Activated B cell treated with CpG ODN at 0.5 μM for 24 hours (primary cell): ENCODE data around the gene CABLES1. TPM values are rescaled to one million over a fixed set of nuclear protein-coding genes. Genes with fewer than 3 reads are reported as not detected.

Source experiments
- ATAC-seq: fragments of 200-7000 bp; cut with Tn5 transposase; one replicate; pipeline ENCODE4 v1.10.0; 2021; ENCODE audit warnings: low read depth, mild to moderate bottlenecking, moderate library complexity
- CTCF ChIA-PET: fragments of 350-600 bp; sonication (Branson Sonifier 250); formaldehyde crosslinking; loops from one replicate; lab custom pipeline; 2021; ENCODE audit warnings: antibody characterized with exemption; lab: Charles Lee
- POLR2A ChIA-PET: fragments of 350-600 bp; sonication (Branson Sonifier 250); formaldehyde crosslinking; loops from one replicate; lab custom pipeline; 2021; ENCODE audit warnings: antibody characterized with exemption; lab: Charles Lee
- DNase-seq: peaks from one replicate; pipeline ENCODE4 v3.0.0; 2022
- H3K27ac Mint-ChIP-seq: one replicate; pipeline ENCODE4 v1.8.0; 2020; ENCODE audit warnings: mixed read lengths
- H3K27me3 Mint-ChIP-seq: one replicate; pipeline ENCODE4 v1.8.0; 2021; ENCODE audit warnings: mixed read lengths
- H3K36me3 Mint-ChIP-seq: one replicate; pipeline ENCODE4 v1.8.0; 2021; ENCODE audit warnings: low read depth, mixed read lengths
- H3K4me1 Mint-ChIP-seq: one replicate; pipeline ENCODE4 v1.8.0; 2021; ENCODE audit warnings: mixed read lengths
- H3K4me3 Mint-ChIP-seq: one replicate; pipeline ENCODE4 v1.8.0; 2020; ENCODE audit warnings: mild to moderate bottlenecking, mixed read lengths
- H3K9me3 Mint-ChIP-seq: one replicate; pipeline ENCODE4 v1.8.0; 2020; ENCODE audit warnings: mixed read lengths
- intact Hi-C: fragments of 100-400 bp; cut with micrococcal nuclease; formaldehyde crosslinking; loops from one replicate; pipeline ENCODE4 v1.15.1; 2024
- total RNA-seq: library from RNA; stranded (reverse); gene quantifications from 2 replicates; pipeline ENCODE4 v1.2.3, GENCODE V29; 2022
- TF ChIP-seq, protein P1 (sequence below): fragments of 200-600 bp; IDR thresholded peaks from one replicate; pipeline ENCODE4 v1.8.0; 2022; ENCODE audit warnings: antibody characterized with exemption, mild to moderate bottlenecking

Gene CABLES1
- total RNA-seq, 1 donor from 2014 or later: 32.3 TPM

DNA sequence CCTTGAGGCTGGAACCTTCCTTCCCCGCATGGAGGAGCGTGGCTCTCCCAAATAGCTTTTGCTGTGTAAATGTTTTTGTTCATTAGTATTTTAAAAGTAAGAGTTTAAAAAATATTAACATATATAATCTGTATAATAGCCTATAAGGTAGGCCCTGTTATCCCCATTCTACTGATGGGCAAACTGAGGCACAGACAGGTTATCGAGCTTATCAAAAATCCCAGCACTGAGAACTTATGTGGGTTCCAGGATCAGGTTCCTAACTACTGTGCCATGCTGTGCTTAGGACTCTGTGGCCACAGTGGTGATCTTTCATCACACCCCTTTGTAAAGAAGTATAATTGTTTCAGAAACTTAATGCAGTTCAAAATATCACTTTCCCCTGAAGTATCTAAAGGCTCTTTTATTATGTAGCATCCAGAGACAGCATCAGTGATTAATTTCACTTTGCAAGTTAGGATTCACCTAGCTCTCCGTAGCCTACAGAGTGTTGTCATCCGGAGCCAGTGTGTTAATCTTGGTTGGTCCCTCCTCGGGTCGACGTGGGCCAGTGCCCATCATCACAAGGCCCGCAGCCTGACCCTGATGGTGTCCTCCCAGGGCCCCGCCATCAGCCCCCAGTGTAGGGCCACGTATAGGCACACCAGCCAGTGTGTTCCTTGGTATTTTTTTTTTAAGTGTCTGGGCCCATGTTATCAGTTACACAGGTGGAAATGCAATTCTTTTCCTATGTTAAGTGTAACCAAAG, 28.7 kb downstream of the CABLES1 start:
- CTCF ChIA-PET: interaction anchor here (1.1 kb wide), 1 partner anchor 215 kb away, joined by 3 read pairs; no protein-coding TSS in a partner anchor
- H3K4me1 Mint-ChIP-seq: no peaks in the 10 kb centered on the region

DNA sequence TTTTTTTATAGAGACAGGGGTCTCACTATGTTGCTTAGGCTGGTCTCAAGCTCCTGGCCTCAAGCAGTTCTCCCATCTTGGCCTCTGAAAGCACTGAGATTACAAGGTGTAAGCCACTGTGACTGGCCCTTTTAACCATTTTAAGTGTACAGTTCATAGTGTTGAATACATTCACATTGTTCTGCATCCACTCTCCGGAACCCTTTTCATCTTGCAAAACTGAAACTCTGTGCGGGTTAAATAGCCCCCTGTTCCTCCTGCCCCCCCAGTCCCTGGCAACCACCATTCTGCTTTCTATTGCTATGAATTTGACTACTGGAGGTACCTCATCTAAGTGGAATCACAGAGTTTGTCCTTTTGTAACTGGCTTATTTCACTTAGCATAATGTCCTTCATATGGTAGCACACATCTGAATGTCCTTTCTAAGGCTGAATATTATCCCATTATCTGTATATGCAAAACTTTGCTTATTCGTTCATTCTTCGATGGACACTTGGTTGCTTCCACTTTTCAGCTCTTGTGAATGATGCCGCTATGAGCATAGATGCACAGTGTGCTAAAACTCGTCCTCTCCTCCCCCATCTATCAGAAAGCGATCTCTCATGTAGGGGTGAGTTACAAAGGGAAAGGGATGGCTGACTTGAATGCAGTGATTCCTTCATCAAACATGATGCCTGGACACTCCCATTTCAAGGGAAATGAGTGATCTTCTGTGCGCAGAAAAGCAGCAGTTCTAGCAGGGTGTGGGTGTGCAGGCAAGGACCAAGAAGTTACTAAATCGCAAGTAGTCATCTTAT, 30.2 kb downstream of the CABLES1 start:
- TF ChIP-seq, protein P1, sequence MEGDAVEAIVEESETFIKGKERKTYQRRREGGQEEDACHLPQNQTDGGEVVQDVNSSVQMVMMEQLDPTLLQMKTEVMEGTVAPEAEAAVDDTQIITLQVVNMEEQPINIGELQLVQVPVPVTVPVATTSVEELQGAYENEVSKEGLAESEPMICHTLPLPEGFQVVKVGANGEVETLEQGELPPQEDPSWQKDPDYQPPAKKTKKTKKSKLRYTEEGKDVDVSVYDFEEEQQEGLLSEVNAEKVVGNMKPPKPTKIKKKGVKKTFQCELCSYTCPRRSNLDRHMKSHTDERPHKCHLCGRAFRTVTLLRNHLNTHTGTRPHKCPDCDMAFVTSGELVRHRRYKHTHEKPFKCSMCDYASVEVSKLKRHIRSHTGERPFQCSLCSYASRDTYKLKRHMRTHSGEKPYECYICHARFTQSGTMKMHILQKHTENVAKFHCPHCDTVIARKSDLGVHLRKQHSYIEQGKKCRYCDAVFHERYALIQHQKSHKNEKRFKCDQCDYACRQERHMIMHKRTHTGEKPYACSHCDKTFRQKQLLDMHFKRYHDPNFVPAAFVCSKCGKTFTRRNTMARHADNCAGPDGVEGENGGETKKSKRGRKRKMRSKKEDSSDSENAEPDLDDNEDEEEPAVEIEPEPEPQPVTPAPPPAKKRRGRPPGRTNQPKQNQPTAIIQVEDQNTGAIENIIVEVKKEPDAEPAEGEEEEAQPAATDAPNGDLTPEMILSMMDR: no peak
- no peak for ATAC-seq
- H3K4me3 Mint-ChIP-seq: no peak overlapping the region
- CTCF ChIA-PET: interaction anchor here (1.1 kb wide), 1 partner anchor 214 kb away, joined by 3 read pairs; no protein-coding TSS in a partner anchor
- peaks cover 3% of the 10 kb centered on the region for H3K27me3 Mint-ChIP-seq
- intact Hi-C loops: no loop called here
- no peaks in the 10 kb centered on the region for H3K36me3 Mint-ChIP-seq
- no peaks in the 10 kb centered on the region for H3K9me3 Mint-ChIP-seq
- no peak overlapping the region for H3K27ac Mint-ChIP-seq
- H3K4me1 Mint-ChIP-seq: no peaks in the 10 kb centered on the region
- DNase-seq: no peak
- POLR2A ChIA-PET: no interaction called here

More for the DNA sequence above, 28.7 kb downstream of the CABLES1 start:
- Mint-ChIP-seq H3K36me3 (no peaks in the 10 kb centered on the region), H3K27ac (no peak overlapping the region), H3K9me3 (no peaks in the 10 kb centered on the region), H3K27me3 (peaks cover 3% of the 10 kb centered on the region), H3K4me3 (no peak overlapping the region)
- intact Hi-C loops: no loop called here
- DNase-seq (no peak), ATAC-seq (no peak)
- TF ChIP-seq, protein P1: no peak
- POLR2A ChIA-PET: interaction anchor here (0.7 kb wide), 1 partner anchor 182 kb away, joined by 4 read pairs; no protein-coding TSS in a partner anchor

DNA sequence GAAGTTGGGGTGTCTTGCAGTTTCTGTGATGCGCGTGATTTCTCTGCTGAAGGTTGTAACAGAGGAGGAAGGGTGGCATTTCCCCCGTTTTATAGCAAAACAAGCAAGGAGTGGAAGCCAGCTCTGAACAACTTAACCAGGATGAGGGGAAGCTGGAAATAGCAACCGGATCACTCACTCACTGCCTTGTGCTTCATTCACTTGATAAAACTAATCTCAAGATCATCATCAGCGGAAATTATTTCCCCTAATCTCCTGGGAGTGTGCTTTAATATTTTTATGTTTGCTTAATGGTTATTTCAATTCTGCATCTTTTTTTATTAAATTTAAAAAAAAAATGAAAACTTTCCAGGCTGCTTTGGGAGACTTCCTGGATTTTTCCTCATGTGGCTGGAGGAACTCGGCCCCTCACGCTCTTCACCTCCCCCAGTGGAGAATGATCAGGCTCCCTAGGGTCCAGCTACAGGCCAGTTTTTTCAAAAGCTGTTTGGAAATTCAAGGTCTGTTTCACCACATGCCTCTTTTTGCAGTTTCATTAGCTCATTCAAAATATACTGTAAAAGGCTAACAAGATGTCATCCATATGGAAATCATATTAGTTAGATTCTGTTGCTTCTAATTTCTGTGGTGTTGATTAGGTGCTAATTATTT, 31.7 kb downstream of the CABLES1 start:
- intact Hi-C loops: no loop called here
- ChIA-PET POLR2A (interaction anchor here (0.5 kb wide), 1 partner anchor 379 kb away, joined by 3 read pairs; no protein-coding TSS in a partner anchor), CTCF (no interaction called here)
- Mint-ChIP-seq H3K4me1 (no peaks in the 10 kb centered on the region), H3K4me3 (no peak overlapping the region), H3K27ac (no peak overlapping the region), H3K9me3 (no peaks in the 10 kb centered on the region), H3K36me3 (no peaks in the 10 kb centered on the region), H3K27me3 (peaks cover 3% of the 10 kb centered on the region)
- TF ChIP-seq, protein P1: no peak
- DNase-seq (no peak), ATAC-seq (no peak)

DNA sequence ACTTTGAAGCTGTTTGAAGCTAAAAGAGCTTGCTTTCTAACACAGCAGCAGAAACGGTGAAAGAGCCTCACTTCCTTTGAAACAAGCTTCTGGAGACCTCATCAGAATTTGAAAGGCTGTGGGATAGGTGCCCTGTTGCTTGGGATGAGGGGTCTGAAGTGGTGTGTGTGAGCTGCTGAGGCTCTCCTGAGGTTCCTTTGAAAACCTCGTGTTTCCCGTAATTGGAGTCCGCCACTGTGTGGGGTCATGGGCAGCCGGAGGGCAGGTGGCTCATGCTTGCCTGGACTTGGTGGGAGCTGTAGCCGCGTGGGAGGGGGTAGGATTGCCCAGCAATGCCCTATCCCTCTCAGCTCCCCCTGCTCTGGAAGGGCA, 34.4 kb downstream of the CABLES1 start:
- H3K4me3 Mint-ChIP-seq: no peak overlapping the region
- ATAC-seq (no peak), DNase-seq (no peak)
- ChIA-PET POLR2A (interaction anchor here (0.7 to 1.2 kb wide), 2 partner anchors 11 to 35 kb away, joined by 3 read pairs; no protein-coding TSS in a partner anchor), CTCF (no interaction called here)
- H3K27me3 Mint-ChIP-seq: peaks cover 2% of the 10 kb centered on the region
- no peaks in the 10 kb centered on the region for H3K36me3 Mint-ChIP-seq
- H3K4me1 Mint-ChIP-seq: no peaks in the 10 kb centered on the region
- H3K27ac Mint-ChIP-seq: no peak overlapping the region
- intact Hi-C loops: no loop called here
- TF ChIP-seq, protein P1: no peak
- H3K9me3 Mint-ChIP-seq: no peaks in the 10 kb centered on the region
